GM18868 (cell line): ENCODE results near the gene CTNNA3.
A peak's percentile ranks its signal among the peaks of the same experiment; 100 is the strongest.

Source experiments
- ATAC-seq: cut with Tn5 transposase; IDR thresholded peaks from one replicate; pipeline ENCODE4 v1.9.1; 2021; ENCODE audit warnings: mild to moderate bottlenecking, moderate library complexity; ENCODE audit not compliant: unreplicated experiment

Gene CTNNA3

GRCh38 chr10:66049335-66049734 lies 1646.7 kb downstream of the CTNNA3 start:
- no peak for ATAC-seq

- ATAC-seq: no peak
These were observed 1650.1 kb downstream of the CTNNA3 start for GRCh38 chr10:66045859-66046258.

- no peak for ATAC-seq
These were observed 1654.2 kb downstream of the CTNNA3 start for GRCh38 chr10:66041771-66042170.

GRCh38 chr10:66038623-66039022 lies 1657.4 kb downstream of the CTNNA3 start:
- ATAC-seq: no peak

- no peak for ATAC-seq
These were observed 1669.7 kb downstream of the CTNNA3 start for GRCh38 chr10:66026321-66026720.

- no peak for ATAC-seq
These were observed 1670.8 kb downstream of the CTNNA3 start for GRCh38 chr10:66025186-66025585.

- no peak for ATAC-seq
These were observed 1674.6 kb downstream of the CTNNA3 start for GRCh38 chr10:66021423-66021822.

- no peak for ATAC-seq
These were observed 1687.8 kb downstream of the CTNNA3 start for GRCh38 chr10:66008221-66008620.

- ATAC-seq: no peak
These were observed 1689.6 kb downstream of the CTNNA3 start for GRCh38 chr10:66006411-66006810.

GRCh38 chr10:65993451-65993850 lies 1702.5 kb downstream of the CTNNA3 start:
- ATAC-seq: no peak

GRCh38 chr10:65968871-65969270 lies 1727.1 kb downstream of the CTNNA3 start:
- peak; percentile 84 for ATAC-seq

- ATAC-seq: no peak
These were observed 1727.6 kb downstream of the CTNNA3 start for GRCh38 chr10:65968437-65968836.

GRCh38 chr10:65964205-65964604 lies 1731.8 kb downstream of the CTNNA3 start:
- ATAC-seq: no peak

- ATAC-seq: no peak
These were observed 1743.9 kb downstream of the CTNNA3 start for GRCh38 chr10:65952086-65952485.

GRCh38 chr10:65950075-65950474 lies 1745.9 kb downstream of the CTNNA3 start:
- ATAC-seq: peak; percentile 77

GRCh38 chr10:65949526-65949925 lies 1746.5 kb downstream of the CTNNA3 start:
- no peak for ATAC-seq

GRCh38 chr10:65945061-65945460 lies 1750.9 kb downstream of the CTNNA3 start:
- no peak for ATAC-seq

GRCh38 chr10:65943451-65943850 lies 1752.5 kb downstream of the CTNNA3 start:
- ATAC-seq: no peak

- no peak for ATAC-seq
These were observed 1755.0 kb downstream of the CTNNA3 start for GRCh38 chr10:65940816-65941662.

- ATAC-seq: no peak
These were observed 1755.9 kb downstream of the CTNNA3 start for GRCh38 chr10:65940105-65940504.

GRCh38 chr10:65931291-65932070 lies 1764.5 kb downstream of the CTNNA3 start:
- ATAC-seq: no peak
